ENCODE data around the gene MEST. TPM values are rescaled to one million over a fixed set of nuclear protein-coding genes. Genes with fewer than 3 reads are reported as not detected.
"Not testable (repeated sequence)": the region's sequence is repeated elsewhere in the genome, so short reads cannot be mapped to it uniquely, and the experiment has no call there.

MEST gene
- total RNA-seq = 1 to 10 TPM; 5.0 to 5.6 TPM

GRCh38 chr7:130491841-130492522 lies at the start of gene MEST:
Gene MEST, plus strand, starts transcription at chr7:130492085. Its CDS starts 229 bp downstream, at chr7:130492314.
- no peaks in the 10 kb centered on the region for H3K36me3 ChIP-seq
- TF ChIP-seq CTCF (IDR thresholded peaks at IDR 0.05) = no peak
- DNase-seq (ENCODE audit: low spot score) = no peak
- H3K4me3 ChIP-seq = peak within 1 kb of the TSS; percentile 61
- peaks cover 6 to 13% of the 10 kb centered on the region in 2 donors for H3K4me1 ChIP-seq (ENCODE audit: control insufficient read depth in 1 of 2, low read depth in 2 of 2)
- no peaks in the 10 kb centered on the region for H3K27me3 ChIP-seq (replicated peaks; ENCODE audit: insufficient read depth)
- no peak within 1 kb of the TSS for H3K27ac ChIP-seq
- no peak for ATAC-seq (ENCODE audit: insufficient number of reproducible peaks, low FRiP score, low read depth)
- H3K9me3 ChIP-seq = no peaks in the 10 kb centered on the region

GRCh38 chr7:130442601-130443000 lies 49.3 kb upstream of the MEST start:
- Histone ChIP-seq H3K4me3 (no peak overlapping the region), H3K27me3 (replicated peaks; ENCODE audit: insufficient read depth) (no peaks in the 10 kb centered on the region), H3K27ac (no peak overlapping the region), H3K9me3 (peaks cover under 1% of the 10 kb centered on the region), H3K36me3 (no peaks in the 10 kb centered on the region), H3K4me1 (ENCODE audit: control insufficient read depth in 1 of 2, low read depth in 2 of 2) (peaks cover 5 to 7% of the 10 kb centered on the region in 2 donors)
- no peak for TF ChIP-seq CTCF (IDR thresholded peaks at IDR 0.05)
- no peak for ATAC-seq (ENCODE audit: insufficient number of reproducible peaks, low FRiP score, low read depth)
- no peak for DNase-seq (ENCODE audit: low spot score)

GRCh38 chr7:130444234-130444633 lies 47.7 kb upstream of the MEST start:
- peaks cover 5 to 7% of the 10 kb centered on the region in 2 donors for H3K4me1 ChIP-seq (ENCODE audit: control insufficient read depth in 1 of 2, low read depth in 2 of 2)
- peaks cover 3% of the 10 kb centered on the region for H3K9me3 ChIP-seq
- no peaks in the 10 kb centered on the region for H3K36me3 ChIP-seq
- no peaks in the 10 kb centered on the region for H3K27me3 ChIP-seq (replicated peaks; ENCODE audit: insufficient read depth)
- H3K27ac ChIP-seq = no peak overlapping the region
- ATAC-seq (ENCODE audit: insufficient number of reproducible peaks, low FRiP score, low read depth) = no peak
- no peak for TF ChIP-seq CTCF (IDR thresholded peaks at IDR 0.05)
- DNase-seq (ENCODE audit: low spot score) = no peak
- no peak overlapping the region for H3K4me3 ChIP-seq

GRCh38 chr7:130444751-130445407 lies 47.0 kb upstream of the MEST start:
- TF ChIP-seq CTCF (IDR thresholded peaks at IDR 0.05) = no peak
- Histone ChIP-seq H3K4me1 (ENCODE audit: control insufficient read depth in 1 of 2, low read depth in 2 of 2) (peaks cover 5 to 7% of the 10 kb centered on the region in 2 donors), H3K9me3 (peaks cover 3% of the 10 kb centered on the region), H3K36me3 (no peaks in the 10 kb centered on the region), H3K4me3 (no peak overlapping the region), H3K27me3 (replicated peaks; ENCODE audit: insufficient read depth) (no peaks in the 10 kb centered on the region), H3K27ac (no peak overlapping the region)
- DNase-seq (ENCODE audit: low spot score) (no peak), ATAC-seq (ENCODE audit: insufficient number of reproducible peaks, low FRiP score, low read depth) (no peak)

GRCh38 chr7:130446259-130446658 lies 45.6 kb upstream of the MEST start:
- no peaks in the 10 kb centered on the region for H3K27me3 ChIP-seq (replicated peaks; ENCODE audit: insufficient read depth)
- H3K4me1 ChIP-seq (ENCODE audit: control insufficient read depth in 1 of 2, low read depth in 2 of 2) = peaks cover 4 to 5% of the 10 kb centered on the region in 2 donors
- H3K27ac ChIP-seq = no peak overlapping the region
- peaks cover 3% of the 10 kb centered on the region for H3K9me3 ChIP-seq
- ATAC-seq (ENCODE audit: insufficient number of reproducible peaks, low FRiP score, low read depth) (no peak), DNase-seq (ENCODE audit: low spot score) (no peak)
- H3K36me3 ChIP-seq = no peaks in the 10 kb centered on the region
- no peak overlapping the region for H3K4me3 ChIP-seq
- TF ChIP-seq CTCF (IDR thresholded peaks at IDR 0.05) = no peak

GRCh38 chr7:130451344-130451743 lies 40.5 kb upstream of the MEST start:
- not testable (repeated sequence) for H3K4me3 ChIP-seq; H3K36me3 ChIP-seq; ATAC-seq (ENCODE audit: insufficient number of reproducible peaks, low FRiP score, low read depth); H3K27me3 ChIP-seq (replicated peaks; ENCODE audit: insufficient read depth); H3K4me1 ChIP-seq (ENCODE audit: control insufficient read depth in 1 of 2, low read depth in 2 of 2); H3K9me3 ChIP-seq; DNase-seq (ENCODE audit: low spot score); H3K27ac ChIP-seq

All from thoracic aorta (tissue), 2 donors.